Stimulated activated CD8-positive, alpha-beta memory T cell treated with anti-CD3 and anti-CD28 coated beads, Interleukin-2, amount 100 ng/mL, for 1 hour (primary cell): ENCODE results near the gene MX2.
"Not testable (repeated sequence)": the region's sequence is repeated elsewhere in the genome, so short reads cannot be mapped to it uniquely, and the experiment has no call there.

Experiments used
- DNase-seq, 2 donors: peaks; one replicate each; pipeline ENCODE4 v3.0.0-alpha.2; 2020; ENCODE audit warnings: low read depth in 2 of 2

Gene MX2

GRCh38 chr21:41361786-41362604, at the start of gene MX2:
Gene MX2 (plus strand): TSS chr21:41362027. CDS start chr21:41376907, 14,880 bp downstream.
- peak; percentile 51 to 71 for DNase-seq

DNA sequence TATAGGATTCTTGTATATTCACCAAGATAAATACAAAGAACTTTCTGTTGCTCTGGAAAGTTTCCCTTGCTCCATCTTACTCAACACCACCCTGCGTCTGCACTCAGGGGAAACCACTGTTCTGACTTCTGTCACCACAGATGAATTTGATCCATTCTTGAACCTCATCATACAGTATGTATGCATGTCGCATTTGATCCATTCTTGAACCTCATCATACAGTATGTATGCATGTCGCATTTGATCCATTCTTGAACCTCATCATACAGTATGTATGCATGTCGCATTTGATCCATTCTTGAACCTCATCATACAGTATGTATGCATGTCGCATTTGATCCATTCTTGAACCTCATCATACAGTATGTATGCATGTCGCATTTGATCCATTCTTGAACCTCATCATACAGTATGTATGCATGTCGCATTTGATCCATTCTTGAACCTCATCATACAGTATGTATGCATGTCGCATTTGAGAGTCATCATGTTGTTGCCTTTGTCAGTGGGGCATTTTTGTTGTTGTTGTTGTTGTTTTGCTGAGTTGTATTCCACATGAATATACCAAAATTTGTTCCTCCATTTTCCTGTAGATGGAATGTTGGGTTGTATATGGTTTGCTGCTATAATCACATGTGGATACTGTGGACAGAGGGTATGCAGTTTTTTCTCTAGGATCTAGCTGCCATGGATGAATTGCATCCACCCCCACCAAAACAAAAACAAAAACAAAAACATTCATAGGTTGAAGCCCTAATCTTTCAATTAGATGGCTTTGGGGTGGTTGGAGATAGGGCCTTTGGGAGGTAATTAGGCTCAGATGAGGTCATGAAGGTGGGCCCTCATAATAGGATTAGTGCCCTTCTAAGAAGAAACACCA, 48.3 kb upstream of the MX2 start:
- DNase-seq: not testable (repeated sequence)

- no peak for DNase-seq
Observed at GRCh38 chr21:41315726-41316125, 46.1 kb upstream of the MX2 start.

DNA sequence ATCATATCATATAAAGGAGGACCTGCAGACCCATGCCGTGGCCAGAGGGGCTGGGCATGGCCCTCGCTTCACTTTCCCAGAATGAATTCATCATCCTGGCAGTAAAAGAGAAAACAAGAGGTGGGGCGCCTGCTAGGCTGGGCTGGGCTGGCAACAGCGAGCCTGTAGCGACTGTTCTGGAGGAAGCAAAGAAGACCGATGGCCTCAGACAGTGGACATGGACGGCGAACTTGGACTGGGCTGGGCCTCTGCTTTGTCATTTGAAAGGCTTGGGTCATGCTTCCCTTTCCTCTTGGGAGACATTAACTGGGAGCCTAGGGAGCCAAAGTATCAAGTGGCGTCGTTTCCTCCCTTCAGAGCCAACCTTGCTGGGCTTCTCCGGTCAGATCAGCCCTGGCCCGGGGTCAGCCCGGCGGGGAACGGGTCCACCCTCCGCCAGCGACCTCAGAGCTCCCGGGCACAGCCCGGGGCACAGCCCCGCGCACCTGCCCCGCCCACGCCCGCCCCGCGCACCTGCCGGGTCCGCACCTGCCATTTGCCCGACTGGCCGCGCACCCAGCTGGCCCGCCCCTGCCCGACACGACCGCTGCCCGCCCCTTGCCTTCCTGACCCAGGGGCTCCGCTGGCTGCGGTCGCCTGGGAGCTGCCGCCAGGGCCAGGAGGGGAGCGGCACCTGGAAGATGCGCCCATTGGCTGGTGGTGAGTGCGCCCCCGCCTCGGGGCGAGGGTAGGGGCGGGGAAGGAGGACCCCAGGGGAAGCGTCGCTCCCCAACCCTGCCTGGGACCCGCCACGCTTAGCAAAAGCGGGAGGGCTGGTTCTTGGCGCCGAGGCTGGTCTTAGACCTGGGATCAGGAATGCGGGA, 45.4 kb upstream of the MX2 start, which contains the start of gene FAM3B:
FAM3B (plus strand) TSS at position 602 of the 863 bp plus-strand sequence; CDS start at position 681, 79 bp downstream.
- DNase-seq: no peak

DNA sequence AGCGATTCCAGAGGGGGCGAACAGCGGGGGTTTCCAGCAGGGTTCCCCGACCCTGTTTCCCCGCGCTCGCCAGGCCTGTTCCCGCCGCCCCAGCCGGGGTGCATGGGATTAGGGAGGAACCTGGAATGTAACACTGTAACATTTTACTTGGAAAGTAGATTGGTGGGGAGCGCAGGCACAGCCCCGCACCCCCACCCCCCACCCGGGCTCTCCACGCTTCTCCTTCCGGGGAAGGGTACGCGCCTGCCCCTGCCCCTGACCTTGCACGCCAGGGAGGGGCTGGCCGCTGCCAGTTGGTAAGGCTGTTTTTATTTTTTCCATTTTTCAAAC, 44.8 kb upstream of the MX2 start:
- no peak for DNase-seq

GRCh38 chr21:41317458-41317857, 44.4 kb upstream of the MX2 start:
- no peak for DNase-seq

DNA sequence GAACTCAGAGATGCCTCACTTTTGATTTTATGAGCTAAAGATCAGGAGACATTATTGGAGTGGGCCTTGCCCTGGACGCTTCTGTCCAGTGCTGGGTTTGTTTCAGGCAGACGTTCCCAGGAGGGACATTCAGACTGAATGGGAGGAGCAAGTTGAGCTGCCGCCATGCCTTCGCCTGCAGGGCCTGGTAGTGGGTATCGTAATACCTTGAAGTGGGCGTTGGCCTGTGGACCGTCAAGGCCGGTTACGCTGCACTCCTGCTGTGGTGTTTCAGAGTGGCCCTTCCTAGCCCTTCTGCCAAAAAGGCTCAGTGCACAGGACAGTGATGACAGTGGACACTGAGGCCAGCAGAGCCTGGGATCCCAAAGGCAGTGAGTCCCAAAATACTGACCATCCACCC, 43.6 kb upstream of the MX2 start:
- no peak for DNase-seq

GRCh38 chr21:41319273-41319672, 42.6 kb upstream of the MX2 start:
- no peak for DNase-seq

GRCh38 chr21:41321211-41321907, 40.5 kb upstream of the MX2 start:
- DNase-seq: no peak

- no peak for DNase-seq
Observed at GRCh38 chr21:41321908-41322495, 39.8 kb upstream of the MX2 start.

DNA sequence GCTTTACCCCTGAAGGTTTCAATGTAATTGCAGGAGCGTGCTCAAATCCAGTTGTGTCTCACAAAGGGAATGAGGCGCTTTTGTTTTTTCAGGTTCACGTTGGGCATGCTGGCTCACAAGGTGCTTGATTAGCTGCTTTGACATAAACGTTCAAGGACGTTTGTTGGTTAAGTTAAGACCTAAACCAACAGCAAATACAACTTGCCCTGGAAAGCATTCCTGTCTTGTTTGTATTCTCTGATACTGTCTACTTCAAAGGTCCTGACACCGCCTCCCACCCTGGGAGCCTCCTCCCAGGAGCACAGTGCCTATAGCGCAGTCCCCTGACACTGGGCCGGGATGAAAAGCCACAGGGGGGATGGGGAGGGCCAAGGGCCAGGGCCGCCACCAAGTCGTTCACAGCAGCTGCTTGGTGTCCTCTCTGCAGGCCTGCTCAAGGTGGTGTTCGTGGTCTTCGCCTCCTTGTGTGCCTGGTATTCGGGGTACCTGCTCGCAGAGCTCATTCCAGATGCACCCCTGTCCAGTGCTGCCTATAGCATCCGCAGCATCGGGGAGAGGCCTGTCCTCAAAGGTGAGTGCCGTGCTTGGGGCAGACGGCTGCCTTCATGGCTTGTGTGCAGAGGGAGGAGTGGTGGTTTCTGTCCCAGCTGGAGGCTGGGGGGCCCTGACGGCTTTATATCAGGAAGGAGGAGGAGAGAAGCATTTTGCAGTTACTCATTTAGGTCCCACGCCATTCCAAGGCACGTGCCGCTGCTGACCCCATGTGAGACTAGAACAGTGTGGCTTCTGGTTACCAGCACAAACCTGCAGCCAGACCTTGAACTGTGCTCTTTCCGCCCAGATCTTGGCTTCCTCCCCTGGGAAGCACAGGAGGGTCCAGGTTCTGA, 39.1 kb upstream of the MX2 start:
- DNase-seq: no peak

GRCh38 chr21:41325138-41325912, 36.5 kb upstream of the MX2 start:
- no peak for DNase-seq

DNA sequence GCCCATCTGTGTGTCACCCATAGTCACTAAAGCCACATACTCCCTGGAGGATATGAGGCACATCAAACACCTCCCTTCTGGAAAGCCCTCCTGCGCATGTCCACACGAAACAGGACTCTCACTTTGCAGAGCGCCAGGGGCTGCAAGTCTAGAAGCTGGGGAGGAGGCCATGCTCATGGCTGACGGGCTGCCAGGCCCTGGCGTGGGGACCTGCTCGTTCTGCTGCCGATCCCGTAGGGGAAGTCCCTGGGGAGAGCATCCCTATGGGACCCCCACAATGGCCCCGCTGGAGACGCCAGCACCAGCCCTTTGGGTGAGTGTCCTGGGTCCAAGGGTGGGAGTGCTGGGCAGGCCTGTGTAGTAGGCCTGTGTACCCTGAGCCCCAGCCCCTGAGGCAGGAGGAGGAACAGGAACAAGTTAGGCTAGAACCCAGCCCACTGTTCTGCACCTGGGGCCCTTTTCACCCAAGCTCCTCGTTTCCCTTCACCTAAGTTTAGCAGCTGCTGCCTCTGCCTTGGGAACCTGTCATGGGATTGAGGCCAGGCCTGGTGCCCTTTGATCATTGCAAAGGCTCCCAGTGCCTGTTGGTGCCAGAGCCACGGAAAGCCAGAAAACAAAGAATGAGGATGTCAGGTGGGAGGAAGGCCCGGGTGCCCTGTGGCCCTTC, 35.3 kb upstream of the MX2 start:
- no peak for DNase-seq

DNA sequence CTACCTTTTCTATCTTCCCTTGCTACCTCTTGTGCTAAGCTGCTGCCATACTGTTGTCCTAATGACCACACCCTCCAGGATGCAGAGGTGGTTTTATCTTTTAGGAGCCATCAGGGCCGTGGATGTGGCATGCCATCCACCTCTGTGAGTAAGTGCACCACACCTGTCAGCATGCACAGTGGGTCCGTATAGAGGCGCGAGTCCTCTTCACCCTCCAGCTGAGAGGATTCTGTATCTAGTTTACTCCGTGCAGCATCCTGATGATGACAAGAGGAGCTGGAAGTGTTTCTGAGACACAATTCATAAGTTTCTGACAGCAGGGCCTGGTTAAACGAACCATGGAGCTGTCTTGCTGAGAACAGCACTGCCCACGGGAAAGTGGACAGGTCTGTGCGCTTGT, 34.1 kb upstream of the MX2 start:
- no peak for DNase-seq

- DNase-seq: no peak
Observed at GRCh38 chr21:41328660-41329607, 32.9 kb upstream of the MX2 start.

DNA sequence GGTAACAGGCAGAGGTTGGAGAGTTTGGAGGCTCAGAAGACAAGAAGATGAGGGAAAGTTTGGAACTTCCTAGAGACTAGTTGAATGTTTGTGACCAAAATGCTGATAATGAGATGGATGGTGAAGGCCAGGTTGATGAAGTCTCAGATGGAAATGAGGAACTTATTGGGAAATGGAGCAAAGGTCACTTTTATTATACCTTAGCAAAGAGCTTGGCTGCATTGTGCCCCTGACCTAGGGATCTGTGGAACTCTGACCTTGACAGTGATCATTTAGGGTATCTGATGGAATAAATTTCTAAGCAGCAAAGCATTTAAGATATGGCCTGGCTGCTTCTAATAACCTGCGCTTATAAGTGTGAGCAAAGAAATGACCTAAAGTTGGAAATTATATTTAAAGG, 28.1 kb upstream of the MX2 start:
- DNase-seq: no peak

DNA sequence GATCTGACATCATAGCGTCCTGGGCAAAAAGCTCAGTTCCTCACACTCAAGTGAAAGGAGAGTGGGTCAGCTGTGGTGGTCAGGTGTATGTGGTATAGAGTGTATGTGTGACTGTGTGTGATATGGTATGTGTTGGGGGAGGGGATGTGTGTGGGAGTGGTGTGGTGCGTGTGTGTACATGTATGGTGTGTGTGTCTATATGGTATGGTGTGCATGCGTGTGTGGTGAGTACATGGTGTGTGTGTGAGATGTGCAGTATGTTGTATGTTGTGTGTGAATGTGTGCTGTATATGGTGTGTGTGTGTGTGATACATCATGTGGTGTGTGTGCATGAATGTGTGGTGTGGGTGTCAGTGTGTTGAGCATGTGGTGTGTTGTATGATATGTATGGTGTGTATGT, 24.3 kb upstream of the MX2 start:
- DNase-seq: no peak
